Neural progenitor cell (in vitro differentiated cells): ENCODE measurements around the gene ASXL1.

Experiments
- EZH2 ChIP-seq: fragments of 200-600 bp; sonication (generic); IDR thresholded peaks from 2 replicates; pipeline ENCODE4 v1.6.1; 2017; ENCODE audit warnings: antibody characterized with exemption, mild to moderate bottlenecking, moderate library complexity
- EZH2phosphoT487 ChIP-seq: fragments of 200-600 bp; sonication (generic); IDR thresholded peaks from 2 replicates; pipeline ENCODE4 v1.6.1; 2017; ENCODE audit warnings: antibody characterized with exemption
- TF ChIP-seq, protein P1 (sequence below): fragments of 200-600 bp; sonication (generic); IDR thresholded peaks from 2 replicates; pipeline ENCODE4 v1.5.1; 2017; ENCODE audit warnings: antibody characterized with exemption, mild to moderate bottlenecking

DNA sequence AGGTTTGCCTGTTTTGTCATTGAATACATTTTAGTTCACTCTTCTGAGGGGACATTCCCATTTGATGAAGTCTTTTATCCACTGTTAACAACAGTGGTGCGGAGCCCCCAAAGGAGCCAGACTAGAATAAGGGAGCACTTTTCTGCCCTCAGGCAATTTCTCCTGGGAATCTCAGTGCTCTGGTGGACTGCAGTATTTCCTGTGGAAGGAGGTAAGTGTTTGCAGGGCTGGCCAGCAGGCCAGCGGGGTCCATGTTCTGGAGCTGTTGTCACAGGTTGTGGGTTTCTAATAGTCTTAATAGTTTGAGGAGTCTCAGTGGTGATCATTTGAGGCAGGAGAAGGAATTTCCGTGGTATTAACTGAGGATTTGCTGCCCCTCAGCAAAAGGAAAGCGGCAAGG lies 83.5 kb downstream of the ASXL1 start:
- TF ChIP-seq EZH2 (no peak), EZH2phosphoT487 (no peak)
- TF ChIP-seq, protein P1, sequence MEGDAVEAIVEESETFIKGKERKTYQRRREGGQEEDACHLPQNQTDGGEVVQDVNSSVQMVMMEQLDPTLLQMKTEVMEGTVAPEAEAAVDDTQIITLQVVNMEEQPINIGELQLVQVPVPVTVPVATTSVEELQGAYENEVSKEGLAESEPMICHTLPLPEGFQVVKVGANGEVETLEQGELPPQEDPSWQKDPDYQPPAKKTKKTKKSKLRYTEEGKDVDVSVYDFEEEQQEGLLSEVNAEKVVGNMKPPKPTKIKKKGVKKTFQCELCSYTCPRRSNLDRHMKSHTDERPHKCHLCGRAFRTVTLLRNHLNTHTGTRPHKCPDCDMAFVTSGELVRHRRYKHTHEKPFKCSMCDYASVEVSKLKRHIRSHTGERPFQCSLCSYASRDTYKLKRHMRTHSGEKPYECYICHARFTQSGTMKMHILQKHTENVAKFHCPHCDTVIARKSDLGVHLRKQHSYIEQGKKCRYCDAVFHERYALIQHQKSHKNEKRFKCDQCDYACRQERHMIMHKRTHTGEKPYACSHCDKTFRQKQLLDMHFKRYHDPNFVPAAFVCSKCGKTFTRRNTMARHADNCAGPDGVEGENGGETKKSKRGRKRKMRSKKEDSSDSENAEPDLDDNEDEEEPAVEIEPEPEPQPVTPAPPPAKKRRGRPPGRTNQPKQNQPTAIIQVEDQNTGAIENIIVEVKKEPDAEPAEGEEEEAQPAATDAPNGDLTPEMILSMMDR, result no peak
